Activated CD4-positive, alpha-beta T cell treated with anti-CD3 and anti-CD28 coated beads, Interleukin-2, amount 10 ng/mL, durations not matched to agents 7 days and 5 days (primary cell): ENCODE results near the gene VPS8. TPM values are rescaled to one million over a fixed set of nuclear protein-coding genes. Genes with fewer than 3 reads are reported as not detected.

Source experiments
- CTCF ChIA-PET: fragments of 350-600 bp; sonication (Branson Sonifier 250); formaldehyde crosslinking; loops from one replicate; lab custom pipeline; 2021; ENCODE audit warnings: antibody characterized with exemption; lab: Charles Lee
- POLR2A ChIA-PET: fragments of 350-600 bp; sonication (Branson Sonifier 250); formaldehyde crosslinking; loops from one replicate; lab custom pipeline; 2021; ENCODE audit warnings: antibody characterized with exemption; lab: Charles Lee
- DNase-seq: peaks from one replicate; pipeline ENCODE4 v3.0.0-alpha.2; 2020
- H3K27ac Mint-ChIP-seq: one replicate; pipeline ENCODE4 v1.8.0; 2021; ENCODE audit warnings: mild to moderate bottlenecking, moderate library complexity, mixed read lengths
- H3K27me3 Mint-ChIP-seq: one replicate; pipeline ENCODE4 v1.8.0; 2021; ENCODE audit warnings: mixed read lengths
- H3K36me3 Mint-ChIP-seq: one replicate; pipeline ENCODE4 v1.8.0; 2021; ENCODE audit warnings: low read depth, mixed read lengths
- H3K4me1 Mint-ChIP-seq: one replicate; pipeline ENCODE4 v1.8.0; 2021; ENCODE audit warnings: mixed read lengths
- H3K4me3 Mint-ChIP-seq: one replicate; pipeline ENCODE4 v1.8.0; 2021; ENCODE audit warnings: mild to moderate bottlenecking, moderate library complexity, mixed read lengths
- H3K9me3 Mint-ChIP-seq: one replicate; pipeline ENCODE4 v1.8.0; 2021; ENCODE audit warnings: mixed read lengths
- total RNA-seq, 2 experiments: library from RNA; stranded (reverse); gene quantifications; one replicate each; pipeline ENCODE4 v1.2.3, GENCODE V29; 2021

Gene VPS8
- total RNA-seq, 2 experiments from 2014 or later, result 63.0 to 69.3 TPM

- Mint-ChIP-seq H3K36me3 (peaks cover 1% of the 10 kb centered on the region), H3K4me3 (no peak overlapping the region), H3K4me1 (peaks cover 22% of the 10 kb centered on the region), H3K27me3 (peaks cover 15% of the 10 kb centered on the region), H3K27ac (no peak overlapping the region), H3K9me3 (no peaks in the 10 kb centered on the region)
- POLR2A ChIA-PET, result no interaction called here
- no peak for DNase-seq
- CTCF ChIA-PET, result interaction anchor here (0.6 to 1.6 kb wide), 4 partner anchors 10 to 792 kb away, joined by 3 to 6 read pairs (median 4); partner anchors contain the start of gene EPHB3
Measured at GRCh38 chr3:184807549-184807948, 4.4 kb upstream of the VPS8 start.

- peaks cover 15% of the 10 kb centered on the region for H3K27me3 Mint-ChIP-seq
- H3K9me3 Mint-ChIP-seq, result no peaks in the 10 kb centered on the region
- DNase-seq, result no peak
- H3K27ac Mint-ChIP-seq, result no peak overlapping the region
- peaks cover 25% of the 10 kb centered on the region for H3K4me1 Mint-ChIP-seq
- peaks cover 1% of the 10 kb centered on the region for H3K36me3 Mint-ChIP-seq
- POLR2A ChIA-PET, result no interaction called here
- CTCF ChIA-PET, result interaction anchor here (0.6 to 1.6 kb wide), 5 partner anchors 9 to 791 kb away, joined by 3 to 6 read pairs (median 4); partner anchors contain the start of gene EPHB3
- no peak overlapping the region for H3K4me3 Mint-ChIP-seq
Measured at GRCh38 chr3:184808021-184808420, 3.9 kb upstream of the VPS8 start.

GRCh38 chr3:184810146-184810545 lies 1.8 kb upstream of the VPS8 start:
- Mint-ChIP-seq H3K9me3 (no peaks in the 10 kb centered on the region), H3K4me1 (peaks cover 38% of the 10 kb centered on the region), H3K27me3 (peaks cover 15% of the 10 kb centered on the region), H3K27ac (no peak overlapping the region), H3K36me3 (peaks cover 3% of the 10 kb centered on the region), H3K4me3 (no peak overlapping the region)
- DNase-seq, result no peak
- ChIA-PET POLR2A (no interaction called here), CTCF (interaction anchor here (1.2 to 3.0 kb wide), 3 partner anchors 9 to 249 kb away, joined by 3 to 12 read pairs (median 4); partner anchors contain the start of gene EPHB3)

GRCh38 chr3:184811034-184811433 lies 932 bp upstream of the VPS8 start:
- H3K4me1 Mint-ChIP-seq, result peaks cover 47% of the 10 kb centered on the region
- H3K4me3 Mint-ChIP-seq, result no peak overlapping the region
- peaks cover 9% of the 10 kb centered on the region for H3K27me3 Mint-ChIP-seq
- peaks cover 6% of the 10 kb centered on the region for H3K36me3 Mint-ChIP-seq
- DNase-seq, result no peak
- H3K27ac Mint-ChIP-seq, result peak overlapping the region; percentile 96
- POLR2A ChIA-PET, result no interaction called here
- H3K9me3 Mint-ChIP-seq, result no peaks in the 10 kb centered on the region
- CTCF ChIA-PET, result interaction anchor here (0.5 to 3.0 kb wide), 5 partner anchors 9 to 524 kb away, joined by 3 to 12 read pairs (median 4); partner anchors contain the start of gene EPHB3

GRCh38 chr3:184811663-184811998 lies 335 bp upstream of the VPS8 start:
- peak overlapping the region; percentile 92 for H3K4me3 Mint-ChIP-seq
- no peaks in the 10 kb centered on the region for H3K9me3 Mint-ChIP-seq
- POLR2A ChIA-PET, result no interaction called here
- H3K27me3 Mint-ChIP-seq, result peaks cover 3% of the 10 kb centered on the region
- no peak for DNase-seq
- H3K4me1 Mint-ChIP-seq, result peaks cover 53% of the 10 kb centered on the region
- CTCF ChIA-PET, result interaction anchor here (0.6 to 3.0 kb wide), 5 partner anchors 9 to 250 kb away, joined by 3 to 12 read pairs (median 4); partner anchors contain the start of gene EPHB3
- H3K36me3 Mint-ChIP-seq, result peaks cover 12% of the 10 kb centered on the region
- H3K27ac Mint-ChIP-seq, result peak overlapping the region; percentile 96

DNA sequence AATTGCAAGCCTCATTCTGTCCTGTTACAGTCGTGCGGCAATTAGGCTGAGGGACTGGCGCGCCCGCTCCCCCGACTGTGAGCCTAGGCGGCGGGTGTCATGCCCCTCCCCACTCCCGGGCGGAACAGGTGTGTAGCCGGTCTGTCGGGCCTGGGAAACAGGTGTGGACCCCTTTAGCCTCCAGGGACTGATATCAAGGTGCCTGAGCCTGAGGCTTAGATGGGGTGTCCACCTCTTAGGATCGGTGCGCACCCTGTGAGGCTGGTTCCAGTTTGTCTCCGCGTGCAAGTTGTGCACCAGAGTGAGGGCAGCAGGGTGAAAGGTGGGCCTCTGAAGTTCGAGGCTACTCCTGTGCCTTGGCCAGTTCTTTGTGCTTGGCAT lies 686 bp downstream of the VPS8 start:
- peaks cover 18% of the 10 kb centered on the region for H3K36me3 Mint-ChIP-seq
- H3K4me1 Mint-ChIP-seq, result peaks cover 59% of the 10 kb centered on the region
- peak overlapping the region; percentile 92 for H3K4me3 Mint-ChIP-seq
- peak overlapping the region; percentile 96 for H3K27ac Mint-ChIP-seq
- H3K9me3 Mint-ChIP-seq, result no peaks in the 10 kb centered on the region
- no peak for DNase-seq
- no peaks in the 10 kb centered on the region for H3K27me3 Mint-ChIP-seq
- CTCF ChIA-PET, result interaction anchor here (1.4 to 3.0 kb wide), 3 partner anchors 8 to 251 kb away, joined by 4 to 12 read pairs (median 4); partner anchors contain the start of gene EPHB3
- POLR2A ChIA-PET, result no interaction called here

DNA sequence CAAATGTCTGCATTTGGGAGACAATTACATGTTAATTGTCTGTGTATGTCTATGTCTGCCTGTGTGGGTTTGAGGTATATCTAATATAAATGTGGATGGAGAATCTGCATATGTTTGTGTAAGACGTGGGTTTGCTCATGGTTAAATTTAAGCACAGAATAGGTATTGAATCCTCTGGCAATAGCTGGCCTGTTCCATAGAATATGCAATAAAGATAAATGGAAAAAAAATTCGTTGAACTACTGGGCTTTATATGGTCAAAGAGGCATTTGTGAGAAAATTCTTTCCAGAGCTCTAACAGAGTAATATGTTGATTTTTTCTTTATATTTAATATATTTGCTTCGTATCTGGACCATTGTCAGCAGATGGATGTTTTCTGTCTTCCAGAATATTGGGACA lies 1.4 kb downstream of the VPS8 start:
- H3K4me1 Mint-ChIP-seq, result peaks cover 62% of the 10 kb centered on the region
- H3K4me3 Mint-ChIP-seq, result peak overlapping the region; percentile 92
- no peak for DNase-seq
- ChIA-PET POLR2A (no interaction called here), CTCF (interaction anchor here (1.4 kb wide), 1 partner anchor 252 kb away, joined by 4 read pairs; the partner anchor contains the start of gene EPHB3)
- H3K27me3 Mint-ChIP-seq, result no peaks in the 10 kb centered on the region
- peak overlapping the region; percentile 96 for H3K27ac Mint-ChIP-seq
- peaks cover 21% of the 10 kb centered on the region for H3K36me3 Mint-ChIP-seq
- H3K9me3 Mint-ChIP-seq, result no peaks in the 10 kb centered on the region

- peak overlapping the region; percentile 92 for H3K4me3 Mint-ChIP-seq
- no peaks in the 10 kb centered on the region for H3K9me3 Mint-ChIP-seq
- ChIA-PET POLR2A (no interaction called here), CTCF (interaction anchor here (1.4 to 2.6 kb wide), 2 partner anchors 9 to 253 kb away, joined by 4 to 6 read pairs (median 5); partner anchors contain the start of gene EPHB3)
- peak overlapping the region; percentile 52 for H3K27ac Mint-ChIP-seq
- no peaks in the 10 kb centered on the region for H3K27me3 Mint-ChIP-seq
- H3K4me1 Mint-ChIP-seq, result peaks cover 62% of the 10 kb centered on the region
- peaks cover 21% of the 10 kb centered on the region for H3K36me3 Mint-ChIP-seq
- DNase-seq, result no peak
Measured at GRCh38 chr3:184814214-184814613, 2.2 kb downstream of the VPS8 start.

- H3K36me3 Mint-ChIP-seq, result peaks cover 24% of the 10 kb centered on the region
- peak overlapping the region; percentile 68 for H3K27ac Mint-ChIP-seq
- ChIA-PET CTCF (interaction anchor here (1.0 to 2.6 kb wide), 6 partner anchors 8 to 254 kb away, joined by 3 to 6 read pairs (median 5); partner anchors contain the start of gene EPHB3), POLR2A (no interaction called here)
- no peaks in the 10 kb centered on the region for H3K9me3 Mint-ChIP-seq
- peak; percentile 36 for DNase-seq
- H3K27me3 Mint-ChIP-seq, result no peaks in the 10 kb centered on the region
- H3K4me1 Mint-ChIP-seq, result peaks cover 59% of the 10 kb centered on the region
- no peak overlapping the region for H3K4me3 Mint-ChIP-seq
Measured at GRCh38 chr3:184815046-184815930, 3.3 kb downstream of the VPS8 start.

DNA sequence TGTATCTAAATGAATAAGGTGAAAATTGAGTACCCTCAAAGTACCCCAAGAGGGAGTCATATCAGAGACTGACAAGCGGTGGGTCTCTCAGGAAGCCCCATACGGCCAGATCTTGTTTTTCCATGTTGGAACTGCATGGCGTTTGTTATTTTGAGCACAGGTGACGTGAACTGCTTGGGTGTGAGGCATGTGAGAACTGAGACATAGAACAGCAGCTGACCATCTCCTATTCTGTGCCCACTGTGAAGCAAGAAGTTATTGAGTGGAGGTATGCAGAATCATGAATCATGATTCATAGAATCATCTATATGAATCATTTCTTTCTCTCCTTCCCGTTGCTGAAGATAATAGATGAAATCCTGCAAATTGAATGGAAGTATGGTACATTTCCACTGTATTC lies 4.6 kb downstream of the VPS8 start:
- no peak overlapping the region for H3K4me3 Mint-ChIP-seq
- CTCF ChIA-PET, result interaction anchor here (1.4 to 2.6 kb wide), 2 partner anchors 9 to 255 kb away, joined by 6 read pairs; partner anchors contain the start of gene EPHB3

DNA sequence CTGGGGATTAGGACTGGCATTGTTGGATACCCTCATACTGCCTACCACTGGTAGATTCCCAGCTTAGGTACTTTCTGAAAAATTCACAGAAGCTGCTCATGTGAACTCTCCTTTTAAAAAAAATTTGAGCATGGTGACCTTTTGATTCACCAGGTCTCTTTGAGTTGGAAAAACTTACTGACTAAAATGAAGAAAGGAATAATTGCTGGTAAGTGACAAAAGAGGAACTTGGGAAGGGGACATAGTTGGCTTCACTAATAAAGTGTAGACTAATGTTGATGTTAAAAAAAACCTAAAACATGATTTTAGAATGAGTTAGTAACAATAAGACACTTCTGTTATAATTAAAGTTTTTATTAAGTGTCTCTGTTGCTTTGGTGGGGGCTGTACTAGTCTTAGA lies 8.6 kb downstream of the VPS8 start:
- no peaks in the 10 kb centered on the region for H3K27me3 Mint-ChIP-seq
- H3K36me3 Mint-ChIP-seq, result peaks cover 32% of the 10 kb centered on the region
- H3K9me3 Mint-ChIP-seq, result no peaks in the 10 kb centered on the region
- DNase-seq, result no peak
- peaks cover 20% of the 10 kb centered on the region for H3K4me1 Mint-ChIP-seq
- no peak overlapping the region for H3K4me3 Mint-ChIP-seq
- POLR2A ChIA-PET, result no interaction called here
- H3K27ac Mint-ChIP-seq, result no peak overlapping the region
- CTCF ChIA-PET, result interaction anchor here (1.0 to 1.4 kb wide), 4 partner anchors 9 to 35 kb away, joined by 3 to 4 read pairs (median 3); partner anchors contain the start of gene VPS8

More for the DNA sequence above, 4.6 kb downstream of the VPS8 start:
- DNase-seq, result no peak
- Mint-ChIP-seq H3K27ac (no peak overlapping the region), H3K27me3 (no peaks in the 10 kb centered on the region), H3K4me1 (peaks cover 46% of the 10 kb centered on the region), H3K9me3 (no peaks in the 10 kb centered on the region), H3K36me3 (peaks cover 26% of the 10 kb centered on the region)
- POLR2A ChIA-PET, result no interaction called here

GRCh38 chr3:184821034-184821433 lies 9.1 kb downstream of the VPS8 start:
- Mint-ChIP-seq H3K27ac (no peak overlapping the region), H3K4me3 (no peak overlapping the region), H3K36me3 (peaks cover 34% of the 10 kb centered on the region), H3K4me1 (peaks cover 15% of the 10 kb centered on the region), H3K9me3 (no peaks in the 10 kb centered on the region), H3K27me3 (no peaks in the 10 kb centered on the region)
- ChIA-PET CTCF (interaction anchor here (0.7 to 1.4 kb wide), 5 partner anchors 9 to 131 kb away, joined by 3 to 4 read pairs (median 3); partner anchors contain the start of gene VPS8), POLR2A (no interaction called here)
- no peak for DNase-seq
